Measurements from ENCODE around the gene FRMPD2.
"Not testable (repeated sequence)": the region's sequence is repeated elsewhere in the genome, so short reads cannot be mapped to it uniquely, and the experiment has no call there.

FRMPD2 gene

GRCh38 chr10:48254750-48255512 is 19.6 kb downstream of the FRMPD2 start:
- peak in 1 of 42 donors; percentile 21 for DNase-seq
- intact Hi-C loops (cut with DNase I), result no loop called here

DNA sequence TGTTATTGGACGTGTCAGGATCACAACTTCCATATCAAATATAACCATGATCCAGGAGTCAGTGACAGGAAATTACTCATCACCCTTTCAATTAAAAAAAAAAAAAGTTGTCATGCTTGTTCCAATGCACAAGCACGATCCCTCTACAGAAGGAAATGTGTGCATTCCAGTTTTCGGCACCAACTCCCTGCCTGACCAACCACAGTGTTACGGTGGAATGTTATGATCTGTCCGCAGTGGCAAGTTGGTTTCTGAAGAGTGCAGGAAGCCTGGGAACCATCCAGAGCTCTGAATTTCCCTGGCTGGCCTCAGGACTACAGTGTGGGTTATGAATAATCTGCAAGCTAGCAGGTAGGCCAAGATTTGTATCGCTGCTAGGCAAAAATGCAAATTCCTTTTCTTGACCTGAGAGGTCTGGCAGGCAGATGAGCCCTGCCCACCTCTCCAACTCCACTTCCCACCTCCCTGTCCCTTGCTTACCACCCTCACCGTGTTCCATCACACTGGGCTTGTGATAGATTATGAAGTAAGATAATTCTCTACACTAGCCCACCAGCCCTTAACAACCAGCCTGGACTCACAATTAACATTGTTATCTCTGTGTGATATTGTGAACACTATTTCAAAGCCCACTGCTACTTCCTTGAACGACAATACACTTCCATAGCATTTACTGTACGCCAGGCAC is 20.4 kb downstream of the FRMPD2 start:
- intact Hi-C loops (cut with DNase I), result no loop called here
- no peak for DNase-seq

DNA sequence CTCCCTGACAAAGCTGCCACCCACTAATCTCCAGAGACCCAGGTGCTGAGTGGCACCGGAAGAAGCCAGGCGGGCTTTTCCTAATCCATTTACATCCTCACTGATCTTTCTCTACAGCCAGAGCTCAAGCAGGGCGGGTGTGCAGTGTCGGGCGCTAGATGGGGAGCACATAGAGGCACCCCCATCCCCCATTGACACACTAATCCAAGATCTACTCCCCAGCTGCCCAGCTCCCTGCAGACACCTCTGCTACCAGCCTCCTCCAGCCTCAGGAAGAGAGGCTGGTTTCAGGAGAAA is 22.2 kb downstream of the FRMPD2 start:
- DNase-seq, result peak in 3 of 42 donors; percentile 14 to 22 (median 19)
- intact Hi-C loops (cut with DNase I), result no loop called here

- peak in 3 of 42 donors; percentile 13 to 38 (median 19) for DNase-seq
- intact Hi-C loops (cut with DNase I), result no loop called here
Observed at GRCh38 chr10:48251525-48252353, 22.8 kb downstream of the FRMPD2 start.

- peak in 2 of 42 donors; percentile 33 to 40 for DNase-seq
- intact Hi-C loops (cut with DNase I), result no loop called here
Observed at GRCh38 chr10:48251152-48251524, 23.4 kb downstream of the FRMPD2 start.

GRCh38 chr10:48249763-48250351 is 24.6 kb downstream of the FRMPD2 start:
- peak in 3 of 42 donors; percentile 23 to 33 (median 26) for DNase-seq
- intact Hi-C loops (cut with DNase I), result no loop called here

DNA sequence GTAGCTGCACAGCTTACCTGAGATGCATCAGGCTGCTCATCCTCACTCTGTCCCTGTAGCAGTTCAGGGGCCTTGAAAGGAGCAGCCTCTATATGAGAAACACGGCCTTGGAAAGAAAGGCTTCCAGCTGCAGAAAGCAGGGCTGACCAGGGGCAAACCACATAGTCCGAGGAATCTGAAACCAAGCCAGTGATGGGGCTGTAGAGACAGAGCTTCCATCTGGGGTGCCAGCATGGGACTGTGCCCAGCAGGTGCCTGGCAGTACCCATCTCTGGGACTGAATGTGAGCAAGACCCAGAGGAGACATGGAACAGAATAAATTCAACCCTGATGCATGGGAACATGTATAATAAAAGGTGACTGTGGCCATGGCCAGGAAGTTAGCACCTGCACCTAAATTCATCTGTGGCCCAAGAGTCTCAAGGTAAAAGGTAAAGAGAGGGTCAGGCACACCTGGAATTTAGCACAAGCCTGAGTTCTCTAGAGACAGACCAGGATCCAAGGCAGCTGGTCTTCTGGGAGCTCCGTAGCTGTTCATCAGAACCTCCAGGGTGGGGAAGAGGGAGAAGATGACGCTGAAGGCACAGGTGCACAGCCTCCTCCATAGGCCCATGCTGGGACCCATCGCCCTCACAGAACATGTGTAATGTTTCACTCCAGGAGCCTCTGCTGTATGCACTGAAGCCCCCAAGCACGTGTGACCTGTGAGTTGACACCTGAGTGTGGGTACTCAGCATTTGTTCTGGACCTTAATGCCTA is 25.3 kb downstream of the FRMPD2 start:
- peak in 2 of 42 donors; percentile 0 to 25 for DNase-seq
- intact Hi-C loops (cut with DNase I), result no loop called here

DNA sequence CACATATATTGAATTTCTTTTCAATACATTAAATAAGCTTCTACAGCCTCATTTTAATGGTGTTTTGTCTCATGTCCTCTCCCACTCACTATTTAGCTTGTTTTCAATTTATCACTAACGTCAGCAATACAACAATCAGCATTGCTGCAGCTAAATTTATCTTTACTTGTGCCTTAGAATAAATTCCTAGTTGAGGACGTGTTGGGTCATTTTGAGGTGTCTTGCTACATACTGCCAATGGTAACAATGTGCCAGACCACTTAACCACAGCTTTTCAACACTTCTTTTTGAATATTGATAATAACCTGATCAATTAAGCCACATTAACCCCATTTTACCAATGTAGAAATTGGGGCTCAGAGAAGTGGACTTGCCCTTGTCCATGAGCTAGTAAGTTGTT is 26.0 kb downstream of the FRMPD2 start:
- intact Hi-C loops (cut with DNase I), result no loop called here
- no peak for DNase-seq

- intact Hi-C loops (cut with DNase I), result no loop called here
- peak in 1 of 42 donors; percentile 34 for DNase-seq
Observed at GRCh38 chr10:48247680-48248079, 26.8 kb downstream of the FRMPD2 start.

DNA sequence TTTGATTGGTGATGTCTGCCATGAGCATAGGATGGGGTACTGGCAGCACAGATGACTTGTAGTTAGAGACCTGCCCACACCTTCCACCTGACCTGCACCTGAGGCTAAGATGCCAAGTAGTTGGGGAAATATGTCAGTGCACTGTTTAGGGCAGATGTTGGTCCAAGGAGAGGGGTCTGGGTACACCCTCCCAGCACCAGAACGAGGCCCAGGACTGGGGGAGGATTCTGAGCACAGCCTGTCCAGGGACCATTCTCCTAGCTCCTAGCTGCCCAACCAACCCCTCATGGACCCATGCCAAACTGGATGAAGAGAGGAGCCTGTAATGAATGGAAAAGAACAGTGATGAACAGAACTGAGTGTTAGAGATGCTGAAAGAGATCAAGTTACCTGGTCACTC is 28.0 kb downstream of the FRMPD2 start:
- peak in 2 of 42 donors; percentile 0 to 31 for DNase-seq
- intact Hi-C loops (cut with DNase I), result no loop called here

DNA sequence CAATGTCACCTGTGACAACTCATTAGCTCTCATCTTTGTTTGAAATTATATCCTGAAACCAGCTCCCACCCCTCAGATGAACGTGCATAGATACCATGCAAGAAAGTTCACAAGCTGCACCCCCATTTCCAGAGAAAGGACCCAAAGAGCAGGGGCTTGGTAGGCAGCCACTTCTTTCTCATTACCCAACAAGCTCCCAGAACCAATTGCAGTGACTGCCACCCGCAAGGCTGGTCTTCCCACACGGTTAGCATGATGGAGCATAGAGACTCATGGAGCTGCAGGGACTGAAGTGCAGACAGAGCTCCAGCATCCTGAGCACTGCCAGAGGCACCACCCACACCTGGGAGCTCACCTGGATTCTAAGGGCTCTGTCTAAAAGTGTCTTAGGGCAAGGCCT is 28.5 kb downstream of the FRMPD2 start:
- intact Hi-C loops (cut with DNase I), result no loop called here
- DNase-seq, result peak in 1 of 42 donors; percentile 22

- intact Hi-C loops (cut with DNase I); DNase-seq: not testable (repeated sequence)
Observed at GRCh38 chr10:48243921-48244320, 30.6 kb downstream of the FRMPD2 start.

DNA sequence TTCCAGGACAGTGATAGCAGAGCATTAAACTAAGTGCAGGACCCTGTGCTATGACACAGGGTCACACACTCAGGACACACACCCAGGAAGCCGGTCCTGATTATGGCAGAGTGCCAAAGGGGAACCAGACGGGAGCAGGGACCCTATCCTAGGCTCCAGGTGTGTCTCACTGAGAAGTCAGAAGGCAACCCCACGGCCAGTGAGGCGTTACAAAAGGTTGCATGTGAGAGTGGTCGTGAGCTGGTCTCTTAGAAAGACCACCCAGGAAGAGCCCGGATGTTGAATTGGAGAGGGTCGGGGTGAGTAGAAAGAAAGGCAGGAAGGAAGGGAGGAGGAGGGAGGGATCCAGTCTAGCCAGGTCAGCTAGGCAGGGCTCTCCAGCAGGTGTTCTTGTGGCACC is 31.0 kb downstream of the FRMPD2 start:
- DNase-seq, result no peak
- intact Hi-C loops (cut with DNase I), result no loop called here

DNA sequence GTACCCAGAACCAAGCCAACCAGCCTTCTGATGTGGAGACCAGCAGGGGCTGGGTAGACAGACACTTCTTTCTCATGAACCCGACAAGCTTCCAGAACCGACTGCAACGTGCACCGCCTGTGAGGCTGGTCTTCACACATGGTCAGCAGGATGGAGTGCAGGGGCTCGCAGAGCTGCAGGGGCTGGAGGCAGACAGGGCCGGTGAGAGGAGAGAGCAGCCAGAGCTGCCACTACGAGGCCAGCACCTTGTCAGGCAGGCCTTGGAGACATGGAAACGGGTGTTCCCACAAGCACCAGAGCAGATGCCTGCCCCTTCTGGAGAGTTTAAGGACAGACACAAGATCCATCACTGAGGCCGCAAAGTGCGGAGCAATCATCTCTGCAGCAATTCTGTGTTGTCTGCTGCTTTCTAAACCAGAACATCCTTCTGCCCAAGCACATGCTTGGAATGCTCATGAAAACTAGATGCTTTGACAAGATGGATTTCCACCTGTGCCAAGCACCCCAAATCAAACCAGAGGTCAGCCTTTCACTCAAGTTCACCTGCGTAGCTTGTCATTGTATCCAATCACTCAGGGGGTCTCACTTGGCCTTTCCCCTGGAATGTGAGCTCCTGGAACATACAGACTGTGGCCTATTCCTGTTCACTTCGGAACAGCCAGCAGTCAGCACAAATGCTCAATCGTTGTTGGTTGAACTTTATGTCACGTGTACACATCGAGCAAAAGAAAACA is 32.2 kb downstream of the FRMPD2 start:
- DNase-seq, result peak in 1 of 42 donors; percentile 25
- intact Hi-C loops (cut with DNase I), result no loop called here

DNA sequence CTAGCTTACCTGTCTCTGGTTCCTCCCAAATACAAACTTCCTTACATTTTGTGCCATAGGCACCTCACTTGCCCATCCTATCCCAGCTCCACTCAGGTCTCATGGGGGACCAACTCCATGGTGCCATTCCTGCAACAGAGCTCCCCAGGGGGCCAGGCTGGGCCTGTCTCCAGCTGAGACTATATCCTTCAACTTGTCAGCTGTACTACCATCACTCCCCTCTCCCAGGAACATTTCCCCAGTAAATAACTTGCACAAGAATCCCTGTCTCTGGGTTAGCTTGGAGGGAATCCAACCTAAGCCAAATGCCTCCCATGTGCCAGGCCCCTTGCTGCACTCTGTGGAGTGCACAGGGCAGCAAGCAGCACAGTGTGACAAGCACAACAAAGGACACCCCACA is 33.2 kb downstream of the FRMPD2 start:
- DNase-seq, result peak in 1 of 42 donors; percentile 35
- intact Hi-C loops (cut with DNase I), result no loop called here

DNA sequence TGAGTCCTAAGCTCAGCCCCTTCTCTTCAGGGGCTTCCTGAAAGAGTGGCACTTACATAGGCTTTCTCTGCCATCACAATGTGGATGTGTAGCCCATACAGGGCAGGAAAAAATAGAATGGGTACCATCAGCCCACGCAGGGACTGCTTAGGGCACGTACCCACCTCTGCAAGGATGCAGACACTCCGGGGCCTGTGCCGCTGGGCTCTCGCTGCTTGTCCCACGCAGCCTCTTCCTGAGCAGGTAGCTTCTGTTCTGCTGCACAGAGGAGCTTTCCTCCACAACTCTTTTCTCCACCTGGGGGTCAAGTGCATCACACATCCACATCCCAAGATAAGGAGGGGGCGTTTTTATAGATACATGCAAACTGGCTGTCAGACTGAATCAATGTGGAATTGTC is 34.3 kb downstream of the FRMPD2 start:
- intact Hi-C loops (cut with DNase I), result no loop called here
- DNase-seq, result peak in 1 of 42 donors; percentile 34

DNA sequence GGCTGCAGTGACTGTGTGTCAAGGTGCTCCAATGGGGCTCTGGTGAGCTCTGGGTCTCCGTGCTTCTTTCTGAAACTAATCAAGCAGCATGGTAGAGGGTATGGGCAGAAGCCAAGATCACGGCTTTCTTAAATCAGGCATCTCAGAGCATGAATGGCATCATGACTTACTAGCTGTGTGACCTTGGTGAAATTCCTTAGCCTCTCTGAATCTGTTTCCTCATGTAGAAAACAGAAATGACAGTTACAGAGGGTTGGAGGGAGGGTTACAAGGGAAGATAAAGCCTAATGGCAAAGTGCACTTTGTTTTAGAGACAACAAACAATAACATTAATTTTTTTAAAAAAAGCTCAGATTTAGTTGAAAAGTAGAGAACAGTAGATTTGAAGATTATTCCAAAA is 34.9 kb downstream of the FRMPD2 start:
- intact Hi-C loops (cut with DNase I), result no loop called here
- DNase-seq, result no peak

GRCh38 chr10:48238826-48239520 is 35.5 kb downstream of the FRMPD2 start:
- intact Hi-C loops (cut with DNase I), result no loop called here

More at GRCh38 chr10:48238826-48239520, 35.5 kb downstream of the FRMPD2 start:
- DNase-seq, result peak in 8 of 42 donors; percentile 21 to 52 (median 44)

Measured in head of caudate nucleus (tissue), 42 donors.